HuH-7 (cell line): ENCODE results near the gene LPAR1.
A peak's percentile ranks its signal among the peaks of the same experiment; 100 is the strongest.

Experiments
- DNase-seq: peaks from one replicate; pipeline ENCODE4 v3.0.0; 2011; ENCODE audit warnings: low spot score

LPAR1 gene

GRCh38 chr9:111037356-111037707 is 938 bp downstream of the LPAR1 start:
- DNase-seq, result peak; percentile 10

DNA sequence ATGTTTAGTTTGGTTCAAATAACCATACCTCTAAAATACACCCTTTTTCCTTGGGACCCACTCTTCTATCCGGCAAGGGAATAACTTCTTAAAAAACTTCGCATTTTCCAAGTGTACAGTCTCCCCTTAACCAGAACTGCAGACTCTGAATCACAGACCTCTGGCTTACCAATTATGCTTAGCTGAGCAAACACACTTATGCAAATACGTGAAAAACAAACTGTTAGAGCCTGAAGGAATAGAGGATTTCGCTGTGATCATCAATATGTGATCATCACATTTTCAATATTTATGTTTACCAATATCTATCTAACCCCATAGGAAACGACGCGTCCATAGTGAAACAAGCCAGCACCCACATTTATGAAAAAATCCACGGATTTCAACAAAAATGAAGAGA is 1.3 kb downstream of the LPAR1 start:
- no peak for DNase-seq

- peak; percentile 74 for DNase-seq
Measured at GRCh38 chr9:111036429-111036789, 1.9 kb downstream of the LPAR1 start.

DNA sequence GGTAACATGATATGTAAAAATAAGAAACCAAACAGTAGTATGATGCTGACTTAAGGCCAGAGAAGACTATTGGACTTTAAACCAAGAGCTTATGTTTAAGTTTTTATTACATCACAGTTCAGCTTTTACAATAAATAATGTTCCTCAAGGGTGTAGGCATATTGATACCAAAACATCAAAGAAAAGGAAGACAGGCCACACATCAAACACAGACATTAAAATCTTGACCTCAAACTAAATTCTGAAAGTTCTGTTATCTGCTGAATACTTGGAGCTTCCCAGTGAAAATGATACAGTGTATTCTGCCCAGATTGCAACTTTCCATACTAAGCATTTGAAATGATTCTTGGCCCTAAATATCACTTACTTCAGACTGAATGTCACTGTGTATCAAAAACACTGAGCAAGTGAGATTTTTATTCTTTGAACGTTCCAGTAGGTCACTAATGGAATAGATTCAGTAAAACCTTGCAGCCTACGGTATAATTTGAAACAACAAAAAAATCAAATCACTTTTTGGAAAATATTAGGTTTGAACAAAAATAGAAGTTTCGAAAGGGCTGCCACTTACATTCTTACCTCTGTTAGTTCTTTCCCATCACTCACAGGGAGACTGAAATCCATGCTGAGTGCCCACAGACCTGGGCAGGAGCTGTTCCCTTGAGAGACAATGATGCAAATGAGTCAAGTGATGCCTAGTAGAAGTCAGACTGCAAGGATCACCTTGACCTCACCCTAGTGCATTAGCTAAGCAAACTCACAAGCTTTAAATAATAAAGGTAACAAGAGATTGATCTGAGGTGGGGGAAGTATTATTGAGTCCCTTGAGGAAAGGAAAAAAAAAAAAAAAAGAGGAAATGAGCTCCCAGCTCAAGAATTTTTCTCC is 2.5 kb downstream of the LPAR1 start:
- DNase-seq, result no peak

GRCh38 chr9:111034898-111035539 is 3.3 kb downstream of the LPAR1 start:
- no peak for DNase-seq

DNA sequence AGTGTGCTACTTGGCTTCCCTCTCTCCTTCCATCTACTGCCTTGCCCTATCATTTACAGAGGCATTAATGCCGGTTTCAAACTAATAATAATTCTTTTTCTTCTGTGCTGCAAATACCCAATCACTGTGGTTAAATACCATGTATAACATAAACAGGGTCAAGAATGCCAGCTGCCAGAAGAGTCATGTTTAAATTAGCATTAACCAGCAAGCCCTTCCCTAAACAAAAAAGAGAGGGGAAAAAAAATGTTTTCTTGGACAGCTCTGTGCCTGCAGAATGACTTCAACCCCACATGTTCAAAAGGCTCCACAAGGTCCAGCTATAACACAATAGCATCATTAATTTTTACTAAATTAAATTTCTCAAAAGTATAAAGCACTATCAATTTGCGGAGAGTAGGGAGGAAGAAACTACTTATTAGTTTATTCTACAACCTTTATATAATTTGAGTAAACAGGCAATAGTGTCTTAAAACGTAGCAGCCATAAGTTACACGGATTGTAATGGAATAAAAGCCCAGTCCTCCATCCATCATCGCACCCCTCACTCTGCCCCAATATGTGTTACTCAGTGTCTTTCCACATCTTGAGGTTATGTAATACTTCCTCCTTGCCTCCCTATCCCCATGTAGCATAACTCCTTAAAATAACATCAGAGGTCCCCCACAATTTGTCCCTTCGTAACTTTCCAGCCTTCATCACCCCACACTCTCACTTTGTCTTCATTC is 3.9 kb downstream of the LPAR1 start:
- DNase-seq, result no peak

GRCh38 chr9:111030492-111030891 is 7.8 kb downstream of the LPAR1 start:
- no peak for DNase-seq

GRCh38 chr9:111029260-111029659 is 9.0 kb downstream of the LPAR1 start:
- no peak for DNase-seq

DNA sequence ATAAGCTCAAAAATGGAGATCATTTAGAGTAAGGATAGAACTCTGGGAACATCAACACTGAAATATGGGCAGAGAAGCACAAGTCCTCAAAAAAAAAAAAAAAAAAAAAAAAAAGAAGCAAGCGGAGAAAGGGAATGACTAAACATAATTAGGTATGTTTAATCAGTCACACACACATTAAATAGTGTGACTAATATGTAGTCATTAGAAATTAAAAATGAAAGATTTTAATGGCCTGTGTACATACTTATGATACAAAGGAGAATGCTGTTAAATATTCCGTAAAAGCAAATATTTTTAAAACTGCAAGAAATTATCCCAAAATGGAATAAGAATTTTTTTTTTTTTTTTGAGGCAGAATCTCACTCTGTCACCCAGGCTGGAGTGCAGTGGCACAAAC is 10.5 kb downstream of the LPAR1 start:
- DNase-seq, result no peak

DNA sequence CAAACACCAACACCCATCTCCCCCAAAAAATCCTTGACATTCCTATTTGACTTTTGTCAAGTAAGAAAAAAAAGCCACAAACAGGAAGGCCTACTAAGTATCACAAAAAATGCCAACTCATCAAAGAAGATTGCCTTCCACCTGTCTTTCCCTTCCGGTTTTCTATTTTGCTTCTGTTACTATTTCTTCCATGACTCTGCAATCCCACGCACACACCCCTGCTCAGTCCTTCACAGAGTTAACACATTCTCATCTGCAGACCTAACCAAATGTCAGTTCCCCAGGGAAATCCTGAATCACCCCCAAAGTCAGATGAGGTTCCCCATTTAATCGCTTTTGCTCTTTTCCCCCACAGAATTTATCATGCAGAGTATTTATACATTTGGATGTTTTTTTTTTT is 15.1 kb downstream of the LPAR1 start:
- DNase-seq, result no peak

DNA sequence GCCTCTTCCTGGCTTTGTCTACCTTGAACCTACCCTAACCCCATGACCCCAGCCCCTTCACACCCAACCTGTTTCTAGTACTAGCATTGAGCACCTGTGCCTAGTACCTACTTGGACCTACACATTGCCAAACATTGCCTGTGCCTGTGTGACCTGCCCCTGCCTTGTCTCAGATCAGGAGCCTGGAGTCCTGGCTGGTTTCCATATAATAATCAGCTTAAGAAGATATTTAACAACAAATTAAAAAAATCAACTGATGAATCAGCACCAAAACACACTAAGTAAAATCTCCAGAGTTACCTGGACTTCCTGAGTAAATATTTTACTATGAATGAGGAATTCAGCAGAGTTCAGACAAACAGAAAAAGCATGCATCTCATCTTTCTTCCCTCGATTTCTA is 17.7 kb downstream of the LPAR1 start:
- DNase-seq, result no peak

DNA sequence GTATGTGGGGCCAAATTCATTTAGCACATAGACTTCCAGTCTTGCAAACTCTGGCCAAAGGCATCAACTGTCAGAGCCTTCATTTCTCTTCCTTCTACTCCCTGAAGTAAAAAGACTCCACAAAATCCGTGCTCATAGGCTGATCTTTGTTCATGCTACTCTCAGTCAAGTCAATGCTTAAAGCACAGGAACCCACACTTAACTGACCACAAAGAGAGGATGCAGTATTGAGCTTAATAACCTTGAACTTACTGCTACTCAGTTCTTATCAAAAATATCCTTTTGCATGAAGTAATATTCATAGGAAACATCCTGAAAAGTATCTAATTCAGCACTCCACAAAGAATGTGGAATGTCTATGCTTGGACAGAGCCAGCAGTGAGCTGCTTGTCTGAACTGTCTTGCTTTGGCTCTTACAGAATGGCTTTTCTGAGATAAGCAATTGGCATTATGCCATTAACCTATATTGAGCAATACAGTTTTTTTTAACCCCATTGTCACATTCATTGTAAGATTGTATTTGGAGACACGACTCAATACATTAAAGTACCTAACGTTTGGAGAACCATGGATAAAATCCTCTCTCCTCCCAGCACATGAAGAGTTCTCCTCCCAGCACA is 21.7 kb downstream of the LPAR1 start:
- DNase-seq, result no peak

- no peak for DNase-seq
Measured at GRCh38 chr9:111016016-111016415, 22.3 kb downstream of the LPAR1 start.

GRCh38 chr9:111013707-111014106 is 24.6 kb downstream of the LPAR1 start:
- no peak for DNase-seq

- DNase-seq, result no peak
Measured at GRCh38 chr9:111013250-111013649, 25.0 kb downstream of the LPAR1 start.

GRCh38 chr9:111008158-111009075 is 29.9 kb downstream of the LPAR1 start:
- DNase-seq, result no peak

GRCh38 chr9:111005746-111006470 is 32.4 kb downstream of the LPAR1 start:
- DNase-seq, result no peak

- no peak for DNase-seq
Measured at GRCh38 chr9:111004936-111005335, 33.3 kb downstream of the LPAR1 start.

DNA sequence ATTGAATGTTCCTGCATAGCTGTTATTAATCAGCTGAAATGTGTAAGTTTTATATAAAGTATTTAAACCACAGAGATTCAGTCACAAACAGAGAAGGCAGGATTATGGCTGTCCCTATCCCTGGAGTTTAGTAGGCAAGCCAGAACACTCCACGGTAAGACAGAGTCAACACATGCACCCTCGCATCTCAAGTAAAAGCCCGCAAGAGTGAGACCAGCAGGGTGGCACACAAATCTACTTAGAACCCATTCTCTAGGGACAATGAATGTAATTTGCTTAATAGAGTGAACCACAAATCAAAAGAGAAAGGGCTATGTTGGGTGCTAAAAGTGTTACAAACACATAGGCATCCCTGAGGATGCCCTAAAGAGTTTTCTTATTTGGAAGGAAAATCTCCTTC is 35.1 kb downstream of the LPAR1 start:
- no peak for DNase-seq

- no peak for DNase-seq
Measured at GRCh38 chr9:111001526-111001925, 36.7 kb downstream of the LPAR1 start.

DNA sequence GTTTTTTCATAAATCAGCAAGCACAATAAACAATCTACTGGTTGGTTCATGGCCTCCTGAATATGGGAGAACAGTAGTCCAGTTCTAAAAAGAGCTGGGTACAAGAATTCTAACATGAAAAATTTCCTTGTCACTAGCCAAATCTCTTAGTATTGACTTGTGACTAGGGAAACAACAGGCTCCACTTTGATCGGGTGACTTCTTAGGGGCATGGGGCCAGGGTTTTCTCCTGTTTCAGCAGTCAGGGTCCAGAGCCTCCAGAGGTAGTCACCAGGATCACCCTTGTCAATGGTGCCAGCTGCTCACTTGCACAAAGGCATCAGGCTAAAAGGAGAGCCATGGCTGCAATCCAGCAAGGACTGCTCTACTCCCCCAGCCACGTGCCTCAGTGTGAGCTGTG is 38.1 kb downstream of the LPAR1 start:
- DNase-seq, result no peak
